ENCODE measurements around the gene IGF1R.

DNA sequence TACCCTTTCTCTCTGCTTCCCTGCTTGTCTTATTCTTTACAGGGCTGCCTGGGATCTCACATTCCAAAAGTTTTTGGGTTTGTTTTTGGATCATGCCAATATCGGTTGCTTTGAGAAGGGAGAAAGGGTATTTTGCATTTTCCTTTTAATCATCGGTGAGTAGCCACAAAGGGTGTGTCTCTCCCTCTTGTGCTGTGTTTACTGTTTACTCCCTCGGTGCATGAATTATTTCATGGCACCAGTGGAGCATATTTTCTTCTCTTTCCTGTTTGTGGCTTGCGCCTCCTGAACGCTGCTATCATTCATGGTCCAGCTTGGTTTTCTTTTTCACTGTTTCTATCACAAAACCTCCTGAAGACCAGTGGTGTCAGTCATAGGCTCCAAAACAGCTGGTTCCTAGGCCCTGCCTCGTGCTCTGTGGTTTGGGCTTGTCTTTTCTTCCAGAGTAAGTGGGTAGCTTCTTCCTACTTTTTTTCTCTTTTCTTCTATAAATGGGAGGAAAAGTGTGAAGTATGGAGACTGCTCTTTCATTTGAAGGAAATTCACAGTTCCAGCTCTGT is 54.9 kb downstream of the IGF1R start:
- TF ChIP-seq, protein P1, sequence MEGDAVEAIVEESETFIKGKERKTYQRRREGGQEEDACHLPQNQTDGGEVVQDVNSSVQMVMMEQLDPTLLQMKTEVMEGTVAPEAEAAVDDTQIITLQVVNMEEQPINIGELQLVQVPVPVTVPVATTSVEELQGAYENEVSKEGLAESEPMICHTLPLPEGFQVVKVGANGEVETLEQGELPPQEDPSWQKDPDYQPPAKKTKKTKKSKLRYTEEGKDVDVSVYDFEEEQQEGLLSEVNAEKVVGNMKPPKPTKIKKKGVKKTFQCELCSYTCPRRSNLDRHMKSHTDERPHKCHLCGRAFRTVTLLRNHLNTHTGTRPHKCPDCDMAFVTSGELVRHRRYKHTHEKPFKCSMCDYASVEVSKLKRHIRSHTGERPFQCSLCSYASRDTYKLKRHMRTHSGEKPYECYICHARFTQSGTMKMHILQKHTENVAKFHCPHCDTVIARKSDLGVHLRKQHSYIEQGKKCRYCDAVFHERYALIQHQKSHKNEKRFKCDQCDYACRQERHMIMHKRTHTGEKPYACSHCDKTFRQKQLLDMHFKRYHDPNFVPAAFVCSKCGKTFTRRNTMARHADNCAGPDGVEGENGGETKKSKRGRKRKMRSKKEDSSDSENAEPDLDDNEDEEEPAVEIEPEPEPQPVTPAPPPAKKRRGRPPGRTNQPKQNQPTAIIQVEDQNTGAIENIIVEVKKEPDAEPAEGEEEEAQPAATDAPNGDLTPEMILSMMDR (IDR thresholded peaks at IDR 0.05; ENCODE audit: low read depth, low read length), result no peak
- TF ChIP-seq EZH2phosphoT487 (IDR thresholded peaks at IDR 0.05; ENCODE audit: low read depth), result no peak
